Stimulated activated CD8-positive, alpha-beta memory T cell treated with anti-CD3 and anti-CD28 coated beads, Interleukin-4, amount 100 ng/mL, for 48 hours (primary cell): ENCODE data around the gene CLDN22.
A peak's percentile ranks its signal among the peaks of the same experiment; 100 is the strongest.

Experiments used
- DNase-seq: peaks from one replicate; pipeline ENCODE4 v3.0.0-alpha.2; 2020

Gene CLDN22

DNA sequence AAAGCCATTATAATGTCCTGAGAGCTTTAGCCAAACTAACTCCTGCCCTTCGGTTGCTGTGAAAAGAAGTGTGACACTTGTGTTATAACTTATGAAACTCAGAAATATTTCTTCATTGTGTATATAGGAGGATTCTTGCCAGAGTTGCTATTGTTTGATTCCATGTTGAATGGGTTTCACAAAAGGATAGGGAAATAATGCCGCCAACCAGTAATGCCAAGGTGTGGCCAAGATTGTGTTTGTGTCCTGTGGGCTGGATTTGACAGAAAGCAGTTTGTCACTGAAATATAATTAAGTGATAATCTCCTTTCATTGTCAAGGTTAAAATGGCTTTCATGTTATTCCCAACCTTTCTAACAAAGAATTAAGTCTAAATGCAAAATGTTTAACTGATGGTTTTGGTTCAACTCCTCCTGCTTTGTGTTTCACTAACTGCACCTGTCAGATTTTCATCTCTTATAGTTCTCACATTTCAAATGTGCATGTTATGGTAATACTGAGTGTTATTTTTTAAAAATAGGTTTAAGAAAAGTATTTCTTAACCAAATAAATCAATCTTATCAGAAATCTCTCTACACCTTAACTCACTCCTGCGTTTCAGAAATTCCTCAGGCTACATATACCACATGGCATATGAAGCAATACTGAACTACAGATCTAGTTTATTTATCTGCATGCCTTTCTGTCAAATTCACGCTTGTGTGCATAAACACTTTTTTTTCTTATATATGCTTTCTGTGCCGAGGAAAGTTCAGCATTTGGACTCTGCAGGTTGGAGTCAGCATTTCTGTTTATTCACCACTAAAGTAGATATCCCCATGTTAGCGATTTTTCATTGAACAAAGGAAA lies at the start of gene CLDN22:
Gene CLDN22 (minus strand): TSS at position 66 of the 849 bp plus-strand sequence. CDS start 58 bp downstream, at position 8.
- DNase-seq, result no peak

DNA sequence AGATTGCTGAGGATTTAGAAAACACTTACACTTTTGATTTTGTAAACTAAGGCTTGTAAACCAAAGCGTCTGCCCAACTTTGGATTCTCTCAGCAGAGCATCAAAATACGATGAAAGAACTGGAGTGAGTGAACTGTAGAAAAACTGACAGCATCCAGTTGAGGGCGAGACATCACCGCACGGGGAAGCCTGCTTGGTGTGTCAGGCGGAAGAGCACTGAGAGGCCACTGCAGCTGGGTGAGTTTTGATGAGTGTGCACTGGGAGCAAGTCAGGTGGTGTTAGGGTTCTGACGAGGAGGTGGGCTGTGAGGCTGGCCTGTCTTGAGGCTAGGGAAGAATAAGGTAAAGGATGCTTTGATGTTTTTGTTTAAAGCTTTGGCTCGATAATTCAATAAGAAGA lies 49.0 kb upstream of the CLDN22 start:
- DNase-seq, result no peak

- DNase-seq, result no peak
Measured at GRCh38 chr4:183366206-183366835, 46.2 kb upstream of the CLDN22 start.

GRCh38 chr4:183364025-183364424 lies 43.9 kb upstream of the CLDN22 start:
- no peak for DNase-seq

GRCh38 chr4:183362916-183363542 lies 43.0 kb upstream of the CLDN22 start:
- DNase-seq, result no peak

DNA sequence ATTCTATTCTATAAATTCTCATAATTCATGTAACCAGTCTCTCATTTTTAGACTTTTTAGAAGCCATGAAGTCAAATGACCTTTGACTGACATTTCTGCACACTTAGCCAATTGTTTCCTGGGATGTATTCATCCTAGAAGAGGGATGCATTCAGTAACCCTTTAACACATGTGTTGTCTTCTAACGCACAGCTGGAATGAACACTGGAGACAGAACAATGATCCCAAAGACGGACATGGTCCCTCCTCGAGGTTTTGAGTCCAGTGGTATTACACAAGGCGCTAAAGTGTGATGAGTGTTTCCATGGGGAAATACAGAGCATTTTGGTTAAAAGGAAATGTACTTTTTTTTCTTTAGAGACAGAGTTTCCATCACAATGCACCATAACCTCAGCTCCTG lies 42.0 kb upstream of the CLDN22 start:
- no peak for DNase-seq

GRCh38 chr4:183360161-183360919 lies 40.3 kb upstream of the CLDN22 start:
- no peak for DNase-seq

DNA sequence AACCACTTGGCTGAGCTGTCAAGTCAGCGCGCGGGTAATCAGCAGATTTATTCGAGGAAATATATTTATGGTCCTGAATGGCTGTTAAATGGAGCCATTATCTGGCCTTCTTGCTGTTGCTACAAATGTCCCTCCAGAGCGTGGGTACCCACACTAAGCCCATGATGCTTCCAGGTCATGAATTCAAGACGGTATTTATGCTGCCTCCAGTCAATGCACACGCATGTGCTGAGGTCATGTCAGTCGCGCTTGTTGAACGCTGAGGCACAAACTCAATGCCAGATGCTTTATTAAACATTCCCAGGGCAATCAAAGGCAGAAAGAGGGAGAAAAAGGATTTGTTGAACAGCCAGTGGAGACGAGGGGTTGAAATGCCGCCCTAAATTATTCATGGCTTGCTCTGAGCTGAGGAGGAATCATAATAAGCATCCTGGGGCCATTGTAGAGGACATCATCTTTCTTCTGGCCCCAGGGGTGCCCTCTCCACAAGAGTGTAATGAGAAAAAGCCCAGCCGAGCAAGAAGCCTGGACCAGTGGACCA lies 38.2 kb upstream of the CLDN22 start:
- DNase-seq, result no peak

DNA sequence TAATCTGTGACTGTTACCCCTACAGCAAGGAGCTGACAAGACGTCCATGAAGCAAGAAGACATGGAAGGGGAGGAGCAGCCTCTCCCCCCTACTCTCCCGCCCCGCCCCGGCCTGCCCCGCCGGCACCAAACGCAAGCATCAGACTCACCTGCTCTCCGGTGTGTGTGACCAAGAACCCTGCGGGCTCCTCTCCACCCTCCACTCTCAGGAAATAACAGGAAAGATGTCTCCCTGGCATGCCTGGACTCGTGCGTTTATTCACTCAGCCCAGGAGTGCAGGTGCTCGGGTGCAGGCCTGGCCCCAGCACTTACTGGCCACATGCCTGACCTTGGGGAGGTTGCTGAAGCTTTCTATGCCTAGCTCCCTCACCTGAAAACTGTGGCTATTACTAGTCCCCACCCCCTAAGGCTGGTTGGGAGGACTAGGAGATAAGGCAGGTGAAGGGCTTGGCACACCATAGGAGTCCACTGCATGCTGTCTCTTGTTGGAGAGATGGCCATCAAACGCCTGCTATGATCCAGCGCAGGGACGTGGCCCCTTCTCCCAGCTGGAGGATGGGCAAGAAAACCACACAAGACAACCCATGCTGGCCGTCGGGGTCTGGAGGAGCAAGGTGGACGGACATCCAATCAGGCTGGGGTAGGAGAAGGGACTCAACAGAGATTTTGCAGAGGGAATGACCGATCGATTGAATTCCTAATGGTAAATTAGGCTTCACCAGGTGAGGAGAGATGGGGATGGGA lies 37.0 kb upstream of the CLDN22 start:
- DNase-seq, result no peak

- no peak for DNase-seq
Measured at GRCh38 chr4:183356173-183356830, 36.2 kb upstream of the CLDN22 start.

DNA sequence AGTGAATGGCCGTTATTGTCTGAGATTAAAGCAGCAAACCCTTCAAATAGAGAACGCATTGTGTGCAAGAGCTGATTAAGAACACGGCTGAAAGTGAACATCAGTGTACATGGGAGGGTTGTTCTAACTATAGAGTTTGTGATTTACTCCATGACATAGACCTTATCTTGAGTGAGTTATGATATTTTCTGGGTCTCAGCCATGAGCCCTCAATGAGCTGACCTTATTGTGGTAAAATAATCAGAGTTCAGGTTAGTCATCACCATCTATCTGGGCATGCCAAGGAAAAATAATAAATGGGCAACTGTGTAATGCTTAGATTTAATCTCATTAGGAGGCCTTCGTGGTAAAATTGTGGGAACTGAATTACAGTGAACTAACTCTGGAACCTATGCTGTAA lies 35.3 kb upstream of the CLDN22 start:
- no peak for DNase-seq

DNA sequence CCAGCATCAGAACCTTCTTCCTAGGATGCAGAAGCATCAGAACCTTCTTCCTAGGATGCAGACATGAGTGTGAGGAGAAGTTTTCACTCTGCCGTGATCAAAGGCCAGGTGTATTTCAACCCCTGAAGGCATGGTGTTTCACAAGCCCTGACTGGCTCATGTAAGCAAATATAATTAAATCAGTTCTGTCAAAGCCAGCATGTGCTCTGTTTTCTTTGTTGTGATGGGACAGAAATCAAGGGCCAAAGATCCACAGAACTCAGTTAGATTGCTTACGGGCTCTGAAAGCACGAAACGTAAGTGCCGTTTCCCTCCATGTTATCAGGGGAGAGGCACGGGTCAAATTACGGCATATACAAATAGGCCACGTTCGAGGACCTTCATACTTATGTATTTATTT lies 34.1 kb upstream of the CLDN22 start:
- DNase-seq, result no peak

- no peak for DNase-seq
Measured at GRCh38 chr4:183353557-183353956, 33.5 kb upstream of the CLDN22 start.

DNA sequence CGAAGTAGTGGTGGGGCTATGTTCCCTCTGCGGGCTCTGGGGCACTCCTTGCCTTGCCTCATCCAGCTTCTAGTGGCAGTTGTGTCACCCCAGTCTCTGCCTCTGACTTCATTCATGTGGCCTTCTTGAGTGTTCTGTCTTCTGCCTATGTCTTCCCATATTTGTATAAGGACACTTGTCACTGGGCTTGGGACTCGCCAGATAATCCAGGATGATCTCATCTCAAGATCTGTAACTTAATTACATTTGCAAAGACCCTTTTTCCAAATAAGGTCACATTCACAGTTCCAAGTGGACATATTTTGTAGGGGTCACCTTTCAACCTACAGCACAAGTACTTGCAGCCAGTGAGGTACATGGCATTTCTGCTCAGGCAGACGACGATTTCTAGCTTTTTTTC lies 32.5 kb upstream of the CLDN22 start:
- no peak for DNase-seq

DNA sequence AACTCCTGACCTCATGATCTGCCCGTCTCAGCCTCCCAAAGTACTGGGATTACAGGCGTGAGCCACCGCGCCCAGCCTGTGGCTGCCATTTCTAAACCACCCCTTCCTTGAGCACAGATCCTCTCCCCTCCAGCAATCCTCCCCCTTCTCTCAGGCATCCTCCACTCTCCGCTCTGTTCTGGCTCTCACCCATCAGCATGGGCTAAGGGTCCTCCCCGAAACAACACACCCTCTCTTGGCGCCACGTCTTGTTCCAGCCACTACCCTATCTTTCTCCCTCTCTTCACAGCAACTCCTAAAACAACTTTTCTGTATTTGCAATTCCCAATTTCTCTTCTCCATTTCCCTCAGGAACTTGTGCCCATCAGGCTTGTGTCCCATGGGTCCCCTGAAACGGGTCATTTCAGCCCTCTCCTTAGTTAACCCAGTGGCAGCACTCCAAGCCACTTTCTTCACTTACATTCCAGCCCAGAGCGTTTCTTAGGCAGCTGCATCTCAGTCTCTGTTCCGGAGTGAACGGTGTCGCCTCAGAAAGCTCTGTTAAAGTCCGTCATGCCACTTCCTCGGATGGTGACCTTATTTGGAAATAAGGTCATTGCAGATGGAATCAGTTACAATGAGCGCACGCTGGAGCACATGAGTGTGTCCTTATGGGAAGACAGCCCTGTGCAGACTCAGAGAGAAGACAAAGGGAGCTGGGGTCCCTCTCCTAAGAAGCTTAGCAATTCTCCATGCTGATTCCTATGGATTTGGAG lies 30.4 kb upstream of the CLDN22 start:
- DNase-seq, result no peak

DNA sequence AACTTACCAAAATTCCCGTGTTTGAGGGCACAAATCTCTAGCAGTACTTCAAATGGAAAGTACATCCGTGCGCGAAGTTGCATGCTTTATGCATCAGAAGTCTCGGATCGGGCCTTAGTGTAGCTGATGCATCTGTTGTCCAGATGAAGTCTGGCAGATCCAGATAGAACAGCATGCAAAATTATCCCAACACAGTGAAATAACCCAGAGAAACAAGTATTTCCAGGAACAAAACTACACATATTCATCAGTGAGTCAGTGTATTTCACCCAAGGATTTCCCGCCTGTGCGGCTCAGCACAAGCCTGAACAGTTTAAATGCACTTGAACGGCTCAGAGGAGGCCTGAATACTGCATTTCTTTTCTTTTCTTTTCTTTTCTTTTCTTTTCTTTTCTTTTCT lies 29.6 kb upstream of the CLDN22 start:
- DNase-seq, result no peak

GRCh38 chr4:183348706-183349659 lies 28.9 kb upstream of the CLDN22 start:
- peak; percentile 64 for DNase-seq

DNA sequence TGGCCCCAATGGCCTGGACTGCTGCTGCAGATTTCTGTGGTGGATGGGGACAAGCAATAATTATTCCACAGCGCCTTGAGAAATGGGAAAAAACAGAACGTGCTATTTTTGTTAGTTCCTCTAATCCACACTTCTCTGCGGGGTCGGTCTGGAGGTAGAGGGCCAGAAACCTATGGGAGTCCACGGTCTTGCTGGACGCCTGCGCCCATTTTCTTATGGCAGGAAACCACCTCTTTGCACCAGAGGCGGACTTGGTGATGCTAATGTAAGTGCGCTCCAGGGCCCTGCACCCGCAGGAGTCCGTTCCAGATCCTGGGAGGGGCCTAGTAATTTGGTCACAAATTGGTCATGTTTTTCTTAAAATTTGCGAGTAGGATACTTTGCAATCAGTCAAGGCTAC lies 28.1 kb upstream of the CLDN22 start:
- no peak for DNase-seq

DNA sequence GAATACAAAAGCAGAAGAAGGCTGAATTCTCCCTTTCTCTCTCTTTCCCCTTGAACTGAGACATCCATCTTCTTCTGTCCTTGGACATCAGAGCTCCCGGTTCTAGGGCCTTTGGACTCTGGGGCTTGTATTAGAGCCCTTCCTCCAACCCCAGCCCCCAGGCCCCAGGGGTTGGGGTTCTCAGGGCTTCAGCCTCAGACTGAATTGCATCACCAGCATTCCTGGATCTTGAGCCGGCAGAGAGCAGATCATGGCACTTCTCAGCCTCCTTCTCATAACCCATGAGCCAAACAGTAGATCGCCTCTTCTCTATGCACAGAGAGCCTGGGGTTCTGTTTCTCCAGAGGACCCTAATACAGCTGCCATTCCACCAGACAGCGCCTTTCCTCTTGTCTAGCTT lies 27.5 kb upstream of the CLDN22 start:
- no peak for DNase-seq

GRCh38 chr4:183347146-183347545 lies 27.1 kb upstream of the CLDN22 start:
- DNase-seq, result no peak
